Measurements from ENCODE around the gene OAS2. TPM values are rescaled to one million over a fixed set of nuclear protein-coding genes. Genes with fewer than 3 reads are reported as not detected.
A peak's percentile ranks its signal among the peaks of the same experiment; 100 is the strongest.

Gene OAS2
- total RNA-seq = 8.0 TPM

DNA sequence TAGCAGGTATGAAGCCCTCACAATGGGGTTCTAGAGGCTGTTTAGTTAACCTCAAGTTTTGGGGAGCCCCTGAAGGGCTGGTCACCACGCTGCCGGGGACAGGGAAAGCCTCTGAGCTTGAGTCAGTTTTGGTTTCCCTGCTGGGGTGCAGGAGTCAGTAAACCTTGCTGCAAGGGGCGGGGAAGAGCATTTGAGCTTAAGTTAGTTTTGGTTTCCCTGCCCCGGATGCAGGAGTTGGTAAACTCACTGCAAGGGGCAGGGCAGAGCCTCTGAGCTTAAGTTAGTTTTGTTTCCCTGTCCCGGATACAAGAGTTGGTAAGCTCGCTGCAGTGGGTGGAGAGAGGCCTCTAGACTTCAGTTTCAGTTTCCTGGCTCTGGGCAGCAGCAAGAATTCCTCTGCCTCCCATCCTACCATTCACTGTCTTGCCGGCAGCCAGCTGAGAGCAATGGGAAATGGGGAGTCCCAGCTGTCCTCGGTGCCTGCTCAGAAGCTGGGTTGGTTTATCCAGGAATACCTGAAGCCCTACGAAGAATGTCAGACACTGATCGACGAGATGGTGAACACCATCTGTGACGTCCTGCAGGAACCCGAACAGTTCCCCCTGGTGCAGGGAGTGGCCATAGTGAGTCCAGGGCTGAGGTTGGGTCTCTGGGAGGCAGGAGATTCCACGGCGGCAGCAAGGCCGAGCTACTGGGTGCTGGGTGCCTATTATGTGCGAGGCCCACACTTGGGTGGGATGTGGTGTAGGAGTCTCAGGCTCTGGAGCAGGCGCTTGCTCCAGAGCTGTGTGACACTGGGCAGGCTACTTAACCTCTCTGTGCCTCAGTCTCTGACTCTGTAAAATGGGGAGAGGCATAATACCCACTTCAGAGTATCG, at the start of gene OAS2:
Gene OAS2 (plus strand): TSS at position 357 of the 878 bp plus-strand sequence. CDS start 90 bp downstream, at position 447.
- DNase-seq (ENCODE audit: low spot score in 2 of 2) = peak; percentile 41 to 81

DNA sequence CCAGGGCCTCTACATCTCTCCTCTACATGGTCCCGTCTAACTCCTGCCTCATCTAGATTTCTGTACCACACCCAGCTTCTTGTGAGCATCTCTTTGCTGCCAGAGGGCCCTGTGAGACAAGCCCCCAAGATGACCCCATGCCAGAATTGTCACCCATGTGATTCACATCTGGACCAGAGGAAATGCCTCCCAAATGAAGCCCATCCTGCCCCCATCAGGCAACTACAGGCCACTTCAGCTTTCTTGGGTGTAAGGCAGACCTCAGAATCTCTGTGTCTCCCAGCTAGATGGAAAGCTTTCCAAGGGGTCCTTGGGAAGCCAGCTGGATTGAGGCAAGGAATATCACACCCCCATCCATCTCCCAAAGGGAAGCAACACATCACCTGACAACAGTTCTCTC, 49.3 kb upstream of the OAS2 start:
- no peak for DNase-seq (ENCODE audit: low spot score in 2 of 2)
- Histone ChIP-seq H3K36me3 (no peaks in the 10 kb centered on the region), H3K4me1 (no peaks in the 10 kb centered on the region), H3K27ac (no peak overlapping the region), H3K9me3 (no peaks in the 10 kb centered on the region), H3K4me3 (no peak overlapping the region), H3K27me3 (no peaks in the 10 kb centered on the region)
- TF ChIP-seq, protein P1, sequence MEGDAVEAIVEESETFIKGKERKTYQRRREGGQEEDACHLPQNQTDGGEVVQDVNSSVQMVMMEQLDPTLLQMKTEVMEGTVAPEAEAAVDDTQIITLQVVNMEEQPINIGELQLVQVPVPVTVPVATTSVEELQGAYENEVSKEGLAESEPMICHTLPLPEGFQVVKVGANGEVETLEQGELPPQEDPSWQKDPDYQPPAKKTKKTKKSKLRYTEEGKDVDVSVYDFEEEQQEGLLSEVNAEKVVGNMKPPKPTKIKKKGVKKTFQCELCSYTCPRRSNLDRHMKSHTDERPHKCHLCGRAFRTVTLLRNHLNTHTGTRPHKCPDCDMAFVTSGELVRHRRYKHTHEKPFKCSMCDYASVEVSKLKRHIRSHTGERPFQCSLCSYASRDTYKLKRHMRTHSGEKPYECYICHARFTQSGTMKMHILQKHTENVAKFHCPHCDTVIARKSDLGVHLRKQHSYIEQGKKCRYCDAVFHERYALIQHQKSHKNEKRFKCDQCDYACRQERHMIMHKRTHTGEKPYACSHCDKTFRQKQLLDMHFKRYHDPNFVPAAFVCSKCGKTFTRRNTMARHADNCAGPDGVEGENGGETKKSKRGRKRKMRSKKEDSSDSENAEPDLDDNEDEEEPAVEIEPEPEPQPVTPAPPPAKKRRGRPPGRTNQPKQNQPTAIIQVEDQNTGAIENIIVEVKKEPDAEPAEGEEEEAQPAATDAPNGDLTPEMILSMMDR (IDR thresholded peaks at IDR 0.05) = no peak
- intact Hi-C loops (cut with DNase I) = no loop called here

More for the DNA sequence above, at the start of gene OAS2:
- intact Hi-C loops (cut with DNase I) = no loop called here
- H3K27me3 ChIP-seq = no peaks in the 10 kb centered on the region
- H3K36me3 ChIP-seq = no peaks in the 10 kb centered on the region
- peaks cover 0 to 2% of the 10 kb centered on the region in 2 donors for H3K4me1 ChIP-seq
- H3K4me3 ChIP-seq = peak within 1 kb of the TSS; percentile 45 to 69
- H3K27ac ChIP-seq = peak within 1 kb of the TSS; percentile 62 to 75
- TF ChIP-seq, protein P1 (IDR thresholded peaks at IDR 0.05) = no peak
- no peaks in the 10 kb centered on the region for H3K9me3 ChIP-seq

DNA sequence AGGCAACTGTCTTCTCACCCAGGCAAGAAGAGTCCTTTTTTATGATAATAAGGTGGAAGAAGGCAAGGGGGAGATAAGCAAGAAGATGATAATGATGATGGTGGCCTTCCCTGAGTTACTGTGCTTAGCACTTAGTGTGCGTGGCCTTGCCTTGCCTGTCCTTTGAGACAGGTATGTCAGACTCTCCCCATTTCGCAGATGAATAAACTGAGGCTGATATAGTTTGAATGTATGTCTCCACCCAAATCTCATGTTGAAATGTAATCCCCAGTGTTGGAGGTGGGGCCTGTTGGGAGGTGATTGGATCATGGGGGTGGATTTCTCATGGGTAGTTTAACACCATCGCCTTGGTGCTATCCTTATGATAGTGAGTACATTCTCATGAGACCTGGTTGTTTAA, 48.6 kb upstream of the OAS2 start:
- H3K9me3 ChIP-seq = no peaks in the 10 kb centered on the region
- H3K27ac ChIP-seq = no peak overlapping the region
- H3K4me1 ChIP-seq = no peaks in the 10 kb centered on the region
- H3K27me3 ChIP-seq = no peaks in the 10 kb centered on the region
- intact Hi-C loops (cut with DNase I) = no loop called here
- DNase-seq (ENCODE audit: low spot score in 2 of 2) = no peak
- H3K36me3 ChIP-seq = no peaks in the 10 kb centered on the region
- TF ChIP-seq, protein P1 (IDR thresholded peaks at IDR 0.05) = no peak
- H3K4me3 ChIP-seq = no peak overlapping the region

GRCh38 chr12:112930350-112930749, 48.0 kb upstream of the OAS2 start:
- Histone ChIP-seq H3K9me3 (no peaks in the 10 kb centered on the region), H3K4me1 (no peaks in the 10 kb centered on the region), H3K27me3 (no peaks in the 10 kb centered on the region), H3K4me3 (no peak overlapping the region), H3K27ac (no peak overlapping the region), H3K36me3 (no peaks in the 10 kb centered on the region)
- intact Hi-C loops (cut with DNase I) = no loop called here
- no peak for DNase-seq (ENCODE audit: low spot score in 2 of 2)
- TF ChIP-seq, protein P1 (IDR thresholded peaks at IDR 0.05) = no peak

GRCh38 chr12:112932485-112933128, 45.7 kb upstream of the OAS2 start:
- intact Hi-C loops (cut with DNase I) = no loop called here
- TF ChIP-seq, protein P1 (IDR thresholded peaks at IDR 0.05) = no peak

More at GRCh38 chr12:112932485-112933128, 45.7 kb upstream of the OAS2 start:
- Histone ChIP-seq H3K27ac (no peak overlapping the region), H3K4me3 (no peak overlapping the region), H3K27me3 (no peaks in the 10 kb centered on the region), H3K4me1 (no peaks in the 10 kb centered on the region), H3K9me3 (no peaks in the 10 kb centered on the region), H3K36me3 (no peaks in the 10 kb centered on the region)
- DNase-seq (ENCODE audit: low spot score in 2 of 2) = no peak
